Activated CD8-positive, alpha-beta memory T cell treated with anti-CD3 and anti-CD28 coated beads for 48 hours (primary cell): ENCODE measurements around the gene ZC3H10.
"Not testable (repeated sequence)": the region's sequence is repeated elsewhere in the genome, so short reads cannot be mapped to it uniquely, and the experiment has no call there.

Source experiments
- DNase-seq, 3 experiments: peaks; one replicate each; pipeline ENCODE4 v3.0.0-alpha.2; 2020; ENCODE audit warnings: low read depth in 2 of 3, low spot score in 2 of 3

ZC3H10 gene, protein sequence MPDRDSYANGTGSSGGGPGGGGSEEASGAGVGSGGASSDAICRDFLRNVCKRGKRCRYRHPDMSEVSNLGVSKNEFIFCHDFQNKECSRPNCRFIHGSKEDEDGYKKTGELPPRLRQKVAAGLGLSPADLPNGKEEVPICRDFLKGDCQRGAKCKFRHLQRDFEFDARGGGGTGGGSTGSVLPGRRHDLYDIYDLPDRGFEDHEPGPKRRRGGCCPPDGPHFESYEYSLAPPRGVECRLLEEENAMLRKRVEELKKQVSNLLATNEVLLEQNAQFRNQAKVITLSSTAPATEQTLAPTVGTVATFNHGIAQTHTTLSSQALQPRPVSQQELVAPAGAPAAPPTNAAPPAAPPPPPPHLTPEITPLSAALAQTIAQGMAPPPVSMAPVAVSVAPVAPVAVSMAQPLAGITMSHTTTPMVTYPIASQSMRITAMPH

DNA sequence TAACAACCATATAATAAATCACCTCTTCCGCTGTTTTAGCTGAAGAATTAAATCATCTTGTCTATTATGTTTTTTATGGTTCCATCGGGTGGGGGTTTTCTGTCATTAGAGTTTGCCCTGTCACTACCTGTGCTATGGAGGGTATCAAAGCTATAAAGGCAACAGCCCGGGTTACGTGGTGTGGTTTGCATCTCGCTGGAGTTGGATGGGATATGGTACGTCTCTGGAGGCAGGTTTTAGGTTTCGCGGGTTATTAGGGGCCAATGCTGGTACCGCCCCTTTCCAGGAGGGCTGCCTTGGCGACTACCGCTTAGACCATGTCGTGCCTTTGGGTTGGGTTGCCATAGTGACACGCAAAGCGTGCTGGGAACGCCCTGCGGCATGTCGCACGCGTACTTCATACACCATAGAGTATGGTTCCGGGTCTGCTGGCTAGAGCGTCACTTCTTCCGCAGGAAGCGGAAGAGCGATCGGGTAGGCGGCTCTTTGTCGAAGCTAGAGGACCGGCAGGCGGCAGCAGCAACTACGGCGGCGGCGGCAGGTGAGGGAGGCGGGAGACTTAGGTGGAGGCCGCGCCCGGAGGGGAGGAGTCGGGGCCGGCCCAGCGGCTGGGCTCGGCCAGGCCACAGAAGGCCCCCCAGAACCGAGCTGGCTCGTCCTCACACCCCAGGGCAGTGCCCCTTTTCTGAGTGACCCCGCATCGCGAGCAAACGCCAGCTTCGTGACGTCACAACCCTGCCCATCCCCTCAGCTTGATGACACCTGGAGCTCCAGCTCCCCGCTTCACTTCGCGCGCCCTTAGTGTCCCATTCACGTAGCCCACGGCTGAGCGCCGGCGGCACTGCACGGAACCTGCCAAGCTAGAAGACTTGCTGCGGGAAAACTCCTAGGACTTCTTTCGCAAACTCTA is at the start of gene ZC3H10:
Gene ZC3H10, plus strand, starts transcription at position 489 of the 910 bp plus-strand sequence. CDS start 2,297 bp downstream, outside the sequence.
- peak; percentile 93 to 98 (median 97) for DNase-seq

DNA sequence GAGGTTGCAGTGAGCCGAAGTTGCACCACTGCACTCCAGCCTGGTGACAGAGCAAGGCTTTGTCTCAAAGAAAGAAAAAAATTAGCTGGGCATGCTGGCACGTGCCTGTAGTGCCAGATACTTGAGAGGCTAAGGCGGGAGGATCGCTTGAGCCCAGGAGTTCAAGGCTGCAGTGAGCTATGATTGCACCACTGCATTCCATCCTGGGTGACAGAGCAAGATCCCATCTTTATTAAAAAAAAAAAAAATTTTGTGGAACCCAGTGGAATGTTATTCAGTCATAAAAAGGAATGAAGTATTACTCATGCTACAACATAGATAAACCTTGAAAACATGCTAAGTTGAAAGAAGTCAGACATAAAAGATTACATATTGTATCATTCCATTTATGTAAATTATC is 46.4 kb upstream of the ZC3H10 start:
- DNase-seq, result no peak

DNA sequence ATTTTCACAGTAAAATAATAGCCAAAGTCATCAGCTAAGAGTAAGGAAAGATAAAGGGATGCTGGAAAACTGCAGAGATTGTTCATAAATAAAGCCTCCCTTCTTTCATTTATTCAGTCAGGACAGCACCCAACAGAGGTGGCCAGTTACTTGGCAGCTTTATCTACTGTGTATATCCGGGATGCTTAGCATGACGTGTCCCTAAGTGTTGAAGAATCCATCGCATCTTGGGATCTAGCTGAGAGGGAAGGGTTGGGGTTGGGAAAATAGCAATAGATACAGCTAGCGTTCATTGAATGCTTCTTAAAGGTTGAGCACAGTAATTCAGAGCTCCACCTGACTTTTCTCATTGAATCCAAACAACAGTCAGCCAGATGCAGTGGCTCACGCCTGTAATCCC is 43.7 kb upstream of the ZC3H10 start:
- DNase-seq, result no peak

DNA sequence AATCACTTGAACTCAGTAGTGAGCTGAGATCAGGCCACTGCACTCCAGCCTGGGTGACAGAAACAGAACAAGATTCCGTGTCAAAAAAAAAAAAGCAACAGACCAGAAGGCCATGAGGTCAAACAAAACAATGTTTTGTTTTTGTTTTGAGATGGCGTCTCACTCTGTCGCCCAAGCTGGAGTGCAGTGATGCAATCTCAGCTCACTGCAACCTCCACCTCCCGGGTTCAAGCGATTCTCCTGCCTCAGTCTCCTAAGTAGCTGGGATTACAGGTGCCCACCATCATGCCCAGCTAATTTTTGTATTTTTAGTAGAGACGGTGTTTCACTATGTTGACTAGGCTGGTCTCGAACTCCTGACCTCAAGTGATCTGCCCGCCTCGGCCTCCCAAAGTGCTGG is 40.1 kb upstream of the ZC3H10 start:
- DNase-seq, result not testable (repeated sequence)

DNA sequence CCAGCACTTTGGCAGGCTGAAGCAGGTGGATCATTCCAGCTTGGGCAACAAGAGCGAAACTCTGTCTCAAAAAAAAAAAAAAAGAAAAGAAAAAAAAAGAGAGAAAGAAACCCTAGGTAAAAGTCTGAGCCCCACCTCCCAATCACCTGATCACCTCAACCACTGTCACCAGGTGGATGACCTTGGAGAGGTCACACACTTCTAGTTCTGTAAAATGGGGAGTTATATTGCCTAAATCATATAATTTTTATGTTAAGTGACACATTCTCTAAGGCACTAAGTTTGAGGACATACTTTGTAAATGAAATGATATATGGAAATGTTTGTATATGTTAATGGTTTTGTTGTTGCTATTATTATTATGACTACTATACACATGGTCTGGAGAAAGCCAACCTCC is 39.6 kb upstream of the ZC3H10 start:
- DNase-seq, result no peak

DNA sequence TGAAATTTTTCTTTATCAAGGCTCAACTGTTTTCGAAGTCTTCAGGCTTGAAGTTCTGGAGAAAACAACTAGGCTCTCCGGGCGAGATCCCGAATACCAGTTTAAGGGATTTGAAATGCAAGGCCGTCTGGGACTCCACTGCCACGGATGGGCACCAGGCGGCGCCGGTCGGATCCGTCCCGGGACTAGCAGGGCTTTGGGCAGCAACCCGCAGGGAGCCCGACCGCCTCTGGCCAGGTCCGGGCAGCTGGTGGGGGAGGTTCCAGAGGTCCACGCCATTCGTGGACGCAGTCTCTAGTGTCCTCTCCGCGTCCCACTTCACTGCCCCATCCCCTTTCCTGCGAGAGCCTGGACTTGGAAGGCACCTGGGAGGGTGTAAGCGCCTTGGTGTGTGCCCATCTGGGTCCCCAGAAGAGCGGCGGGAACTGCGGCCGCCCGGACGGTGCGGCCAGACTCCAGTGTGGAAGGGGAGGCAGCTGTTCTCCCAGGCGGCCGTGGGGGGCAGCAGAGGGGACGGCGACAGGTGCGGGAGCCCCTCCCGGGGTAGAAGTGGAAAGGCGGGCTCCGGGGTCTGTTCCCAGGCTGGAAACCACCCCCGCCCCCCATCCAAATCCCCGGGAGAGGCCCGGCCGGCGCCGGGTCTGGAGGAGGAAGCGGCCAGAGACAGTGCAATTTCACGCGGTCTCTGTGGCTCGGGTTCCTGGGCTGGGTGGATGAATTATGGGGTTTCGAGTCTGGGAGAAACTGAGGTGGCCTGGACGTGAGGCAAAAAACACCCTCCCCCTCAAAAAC is 38.9 kb upstream of the ZC3H10 start:
- DNase-seq, result peak in 2 of 3 experiments; percentile 26 to 40

DNA sequence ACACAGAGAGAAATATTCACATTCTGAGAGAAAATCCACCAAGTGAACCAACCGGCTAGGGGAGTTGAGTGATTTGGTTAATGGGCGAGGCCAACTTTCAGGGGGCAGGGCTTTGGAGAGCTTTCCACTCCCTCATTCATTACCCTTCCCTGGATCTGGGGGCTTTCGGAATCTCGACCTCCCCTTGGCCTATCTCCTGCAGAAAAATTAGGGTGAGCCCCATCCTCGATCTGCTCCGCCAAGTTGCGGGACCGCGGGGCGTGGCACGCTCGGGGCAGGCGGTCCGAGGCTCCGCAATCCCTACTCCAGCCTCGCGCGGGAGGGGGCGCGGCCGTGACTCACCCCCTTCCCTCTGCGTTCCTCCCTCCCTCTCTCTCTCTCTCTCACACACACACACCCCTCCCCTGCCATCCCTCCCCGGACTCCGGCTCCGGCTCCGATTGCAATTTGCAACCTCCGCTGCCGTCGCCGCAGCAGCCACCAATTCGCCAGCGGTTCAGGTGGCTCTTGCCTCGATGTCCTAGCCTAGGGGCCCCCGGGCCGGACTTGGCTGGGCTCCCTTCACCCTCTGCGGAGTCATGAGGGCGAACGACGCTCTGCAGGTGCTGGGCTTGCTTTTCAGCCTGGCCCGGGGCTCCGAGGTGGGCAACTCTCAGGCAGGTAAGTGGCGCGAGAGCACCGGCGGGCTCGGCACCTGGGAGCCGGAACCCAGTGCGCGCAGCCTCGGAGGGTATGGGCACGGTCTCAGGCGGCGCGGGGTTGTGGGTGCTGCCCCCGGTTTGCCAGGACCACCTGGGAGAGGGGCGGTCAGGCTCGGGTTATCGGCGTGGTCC is 38.1 kb upstream of the ZC3H10 start, which contains the start of gene ERBB3:
Gene ERBB3, plus strand, starts transcription at position 443 of the 833 bp plus-strand sequence. Its CDS starts 136 bp downstream, at position 579.
- peak; percentile 33 to 52 (median 40) for DNase-seq

DNA sequence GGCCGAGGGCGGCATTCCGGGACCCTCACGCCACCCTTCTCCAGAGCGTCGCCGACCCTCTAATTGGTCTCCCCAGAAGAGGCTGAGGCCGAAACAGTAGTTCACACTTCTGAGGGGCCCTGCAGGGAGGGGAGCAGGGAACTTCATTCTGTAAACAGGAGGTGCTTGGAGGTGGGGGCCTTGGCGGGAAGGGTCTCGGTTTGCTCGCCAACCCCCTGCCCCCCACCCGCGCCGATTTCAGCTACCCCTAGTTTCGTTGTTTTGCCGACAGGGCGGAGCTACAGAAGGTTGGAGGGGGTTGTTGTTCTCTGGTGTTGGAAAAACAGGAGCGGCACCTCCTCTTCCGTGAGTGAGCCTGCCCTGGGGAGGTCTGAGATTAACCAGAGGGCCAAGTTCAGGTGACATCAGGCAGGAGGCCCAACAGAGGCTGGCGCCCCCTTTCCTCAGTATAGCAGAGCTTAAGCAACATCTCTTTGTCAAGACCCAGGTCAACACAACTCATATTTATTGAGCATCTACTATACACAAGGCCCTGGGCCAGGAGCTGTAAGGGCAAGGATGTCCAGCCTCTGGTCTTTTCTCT is 37.4 kb upstream of the ZC3H10 start:
- DNase-seq, result no peak

DNA sequence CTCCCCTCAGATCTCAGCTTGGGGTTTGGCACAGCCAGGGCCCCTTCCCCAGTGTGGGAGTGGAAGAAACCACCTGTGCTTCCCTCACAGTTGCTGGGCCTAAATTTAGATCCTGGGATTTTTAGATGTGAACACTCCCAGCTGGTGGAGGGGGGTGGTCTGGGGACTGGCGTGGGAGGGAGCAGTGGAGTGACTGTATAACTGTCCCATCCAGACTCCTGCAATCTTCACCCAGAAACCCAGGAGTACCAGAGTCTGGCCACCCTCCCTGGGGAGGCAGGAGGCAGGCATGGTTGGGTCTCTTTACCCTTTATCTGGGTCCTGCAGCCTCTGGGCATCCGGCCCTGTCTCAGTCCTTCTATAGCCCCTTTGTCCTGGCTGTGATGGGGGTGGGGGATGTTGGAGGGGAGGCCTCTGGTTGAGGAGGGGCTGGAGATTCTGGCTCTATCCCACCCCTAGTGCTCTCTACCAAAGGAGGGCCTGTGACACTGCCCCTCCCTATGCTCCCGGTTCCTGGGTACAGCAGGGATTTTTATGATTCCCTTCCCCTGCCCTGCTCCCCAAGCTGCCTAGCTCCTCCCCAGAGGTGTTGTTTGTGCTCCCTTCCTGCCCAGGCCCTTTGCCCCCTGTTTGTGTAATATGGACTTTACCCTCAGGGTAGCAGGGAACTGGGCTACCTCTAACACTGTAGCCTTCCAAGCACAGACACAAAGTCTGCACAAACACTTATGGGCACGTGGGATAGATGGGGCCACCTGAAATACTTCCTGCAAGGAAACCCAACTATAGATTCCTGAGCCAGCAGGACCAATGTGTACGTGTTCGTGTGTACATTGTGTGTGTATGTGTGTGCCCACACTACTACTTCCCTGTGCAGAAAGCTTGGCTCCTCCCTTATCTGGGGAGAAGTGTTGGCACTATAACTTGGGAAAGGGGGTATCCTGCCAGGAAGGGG is 36.4 kb upstream of the ZC3H10 start:
- no peak for DNase-seq

DNA sequence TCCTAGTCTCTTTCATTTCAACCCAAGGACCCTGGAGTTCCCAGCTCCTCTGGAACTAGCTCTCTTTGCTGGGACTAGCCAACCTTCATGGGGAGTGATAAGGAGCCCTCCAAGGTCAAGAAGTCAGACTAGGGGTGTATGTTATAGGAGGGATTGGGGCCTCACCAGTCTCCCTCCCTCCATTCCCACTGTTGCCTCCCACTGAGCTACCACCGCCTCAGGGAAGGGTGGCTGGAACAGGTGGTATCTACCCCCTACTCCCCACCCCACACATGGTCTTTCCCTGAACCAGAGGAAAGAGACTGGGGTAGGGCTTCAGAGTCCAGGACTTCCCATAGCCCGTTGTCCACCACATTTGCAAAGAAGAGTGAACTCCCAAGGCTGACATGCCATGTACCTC is 35.7 kb upstream of the ZC3H10 start:
- DNase-seq, result no peak

DNA sequence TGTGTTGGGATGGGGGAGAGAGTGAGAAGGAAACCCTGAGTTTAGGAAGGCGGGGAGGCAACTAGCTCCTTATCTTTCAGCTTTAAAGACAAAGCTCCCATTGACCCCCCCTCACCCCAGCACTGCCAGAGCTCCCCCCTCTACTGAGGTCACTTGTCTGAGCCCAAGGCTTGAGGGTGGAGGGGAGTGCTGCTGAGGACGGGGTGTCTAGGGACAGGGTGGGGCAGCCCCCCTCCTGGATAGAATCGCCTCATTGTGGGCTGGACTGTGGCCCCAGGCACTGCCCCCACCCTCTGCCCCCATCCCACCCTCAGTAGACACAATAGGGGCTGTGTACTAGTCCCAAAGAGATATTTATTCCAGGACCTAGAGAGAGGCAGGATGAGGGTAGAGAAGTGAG is 35.1 kb upstream of the ZC3H10 start:
- DNase-seq, result no peak

DNA sequence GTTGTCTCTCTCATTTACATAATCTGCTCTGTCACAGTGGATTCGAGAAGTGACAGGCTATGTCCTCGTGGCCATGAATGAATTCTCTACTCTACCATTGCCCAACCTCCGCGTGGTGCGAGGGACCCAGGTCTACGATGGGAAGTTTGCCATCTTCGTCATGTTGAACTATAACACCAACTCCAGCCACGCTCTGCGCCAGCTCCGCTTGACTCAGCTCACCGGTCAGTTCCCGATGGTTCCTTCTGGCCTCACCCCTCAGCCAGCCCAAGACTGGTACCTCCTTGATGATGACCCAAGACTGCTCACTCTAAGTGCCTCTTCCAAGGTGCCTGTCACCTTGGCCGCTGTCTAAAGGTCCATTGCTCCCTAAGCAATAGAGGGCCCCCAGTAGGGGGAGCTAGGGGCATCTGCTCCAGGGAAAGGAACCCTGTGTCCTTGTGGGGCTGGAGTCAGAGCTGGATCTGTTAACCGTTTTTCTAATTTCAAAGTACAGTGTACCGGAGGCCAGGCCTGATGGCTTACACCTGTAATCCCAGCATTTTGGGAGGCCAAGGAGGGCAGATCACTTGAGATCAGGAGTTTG is 33.0 kb upstream of the ZC3H10 start:
- DNase-seq, result no peak

DNA sequence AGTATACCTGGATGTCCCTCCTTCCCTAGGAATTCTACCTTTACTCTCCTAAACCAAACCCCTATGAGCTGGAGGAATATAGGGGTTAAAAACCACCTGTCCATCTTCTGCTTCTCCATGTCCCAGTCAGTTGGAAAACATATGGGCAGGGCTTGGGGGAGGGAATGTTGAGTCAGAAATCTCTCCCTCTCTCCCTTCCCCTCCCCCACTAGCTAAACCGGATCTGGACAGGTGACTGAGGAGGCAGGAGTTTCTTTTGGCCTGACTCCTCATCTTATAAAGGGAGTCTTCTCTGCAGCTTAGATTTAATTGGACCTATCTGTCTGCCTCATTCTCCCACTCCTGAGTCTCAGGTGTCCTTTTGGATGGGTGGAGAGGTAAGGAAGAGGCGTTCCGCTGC is 32.0 kb upstream of the ZC3H10 start:
- DNase-seq, result no peak

DNA sequence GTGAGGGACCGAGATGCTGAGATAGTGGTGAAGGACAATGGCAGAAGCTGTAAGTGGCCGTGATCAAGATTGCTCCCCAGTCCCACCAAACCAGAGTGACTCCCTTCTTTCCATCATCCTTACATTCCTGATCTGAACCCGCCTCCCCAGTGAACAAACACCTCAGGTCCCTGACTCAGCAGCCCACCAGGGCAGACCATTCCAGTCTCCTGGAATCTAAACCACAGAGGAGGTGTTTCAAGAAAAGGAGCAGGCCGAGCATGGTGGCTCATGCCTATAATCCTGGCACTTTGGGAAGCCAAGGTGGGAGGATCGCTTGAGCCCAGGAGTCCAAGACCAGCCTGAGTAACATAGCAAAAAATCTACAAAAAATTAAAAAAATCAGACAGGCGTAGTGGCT is 31.5 kb upstream of the ZC3H10 start:
- no peak for DNase-seq

DNA sequence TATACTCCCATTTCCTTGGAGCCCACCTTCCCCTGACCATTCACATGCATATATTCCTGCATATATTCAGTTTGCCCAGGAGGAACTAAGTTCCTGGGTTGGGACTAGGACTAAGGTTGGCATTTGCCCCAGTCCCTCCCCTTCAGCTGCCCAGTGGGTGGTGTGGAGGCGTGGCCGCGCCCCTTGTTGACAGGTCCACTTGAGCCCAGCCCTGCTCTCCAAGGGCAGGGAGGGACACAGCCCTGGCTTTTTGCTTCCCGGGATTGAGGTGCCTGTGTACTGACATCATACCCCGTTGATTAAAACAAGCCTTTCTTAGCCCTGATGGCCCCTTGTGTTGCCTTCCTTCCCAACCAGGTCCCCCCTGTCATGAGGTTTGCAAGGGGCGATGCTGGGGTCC is 30.8 kb upstream of the ZC3H10 start:
- no peak for DNase-seq

DNA sequence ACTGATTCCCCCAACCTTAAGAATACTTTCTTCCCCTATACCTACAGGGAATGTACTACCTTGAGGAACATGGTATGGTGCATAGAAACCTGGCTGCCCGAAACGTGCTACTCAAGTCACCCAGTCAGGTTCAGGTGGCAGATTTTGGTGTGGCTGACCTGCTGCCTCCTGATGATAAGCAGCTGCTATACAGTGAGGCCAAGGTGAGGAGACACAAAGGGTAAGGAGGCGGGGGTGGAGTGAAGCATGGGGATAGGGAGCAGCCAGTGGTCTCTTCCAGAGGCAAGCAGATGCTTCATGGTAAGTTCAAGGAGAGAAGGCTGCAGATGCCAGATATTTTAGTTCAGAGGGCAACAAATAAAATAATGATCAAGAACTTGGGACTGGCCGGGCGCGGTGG is 20.3 kb upstream of the ZC3H10 start:
- no peak for DNase-seq

DNA sequence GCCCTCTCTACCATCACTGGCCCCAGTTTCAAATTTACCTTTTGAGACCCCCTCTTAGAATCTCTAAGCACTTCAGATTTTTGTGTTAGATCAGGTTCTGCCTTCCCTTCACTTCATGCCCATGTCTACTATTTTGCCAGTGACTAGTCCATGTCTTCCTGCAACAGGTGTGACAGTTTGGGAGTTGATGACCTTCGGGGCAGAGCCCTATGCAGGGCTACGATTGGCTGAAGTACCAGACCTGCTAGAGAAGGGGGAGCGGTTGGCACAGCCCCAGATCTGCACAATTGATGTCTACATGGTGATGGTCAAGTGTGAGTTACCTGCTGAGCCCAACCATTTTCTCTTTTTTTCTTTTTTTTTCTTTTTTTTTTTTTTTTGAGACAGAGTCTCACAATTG is 19.5 kb upstream of the ZC3H10 start:
- no peak for DNase-seq

DNA sequence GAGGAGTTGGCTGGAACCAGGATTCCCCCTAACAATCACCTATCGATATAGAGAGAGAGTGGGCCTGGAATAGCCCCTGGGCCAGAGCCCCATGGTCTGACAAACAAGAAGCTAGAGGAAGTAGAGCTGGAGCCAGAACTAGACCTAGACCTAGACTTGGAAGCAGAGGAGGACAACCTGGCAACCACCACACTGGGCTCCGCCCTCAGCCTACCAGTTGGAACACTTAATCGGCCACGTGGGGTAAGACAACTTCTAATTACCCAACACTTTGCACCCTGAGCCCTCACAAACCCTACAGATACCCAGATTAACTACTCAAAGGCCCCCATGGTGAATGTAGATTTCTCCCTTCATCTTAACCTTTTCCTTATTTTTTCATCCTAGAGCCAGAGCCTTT is 18.3 kb upstream of the ZC3H10 start:
- DNase-seq, result no peak
